SK-N-MC (cell line): ENCODE data around the gene GSTM2.

ENCODE experiments used
- EZH2 ChIP-seq: fragments of 200-600 bp; sonication (generic); IDR thresholded peaks from one replicate; pipeline ENCODE4 v1.6.1; 2017; ENCODE audit warnings: antibody characterized with exemption
- FOXP2 ChIP-seq: optimal IDR thresholded peaks from 2 replicates; pipeline ENCODE3; 2011; ENCODE audit warnings: mild to moderate bottlenecking, moderate library complexity; ENCODE audit not compliant: insufficient read depth; ENCODE audit errors: extremely low read length, control extremely low read depth
- POLR2AphosphoS5 ChIP-seq: IDR thresholded peaks from 2 replicates; pipeline ENCODE4 v1.6.1; 2012; ENCODE audit warnings: mild to moderate bottlenecking, low read depth, low read length, borderline replicate concordance

DNA sequence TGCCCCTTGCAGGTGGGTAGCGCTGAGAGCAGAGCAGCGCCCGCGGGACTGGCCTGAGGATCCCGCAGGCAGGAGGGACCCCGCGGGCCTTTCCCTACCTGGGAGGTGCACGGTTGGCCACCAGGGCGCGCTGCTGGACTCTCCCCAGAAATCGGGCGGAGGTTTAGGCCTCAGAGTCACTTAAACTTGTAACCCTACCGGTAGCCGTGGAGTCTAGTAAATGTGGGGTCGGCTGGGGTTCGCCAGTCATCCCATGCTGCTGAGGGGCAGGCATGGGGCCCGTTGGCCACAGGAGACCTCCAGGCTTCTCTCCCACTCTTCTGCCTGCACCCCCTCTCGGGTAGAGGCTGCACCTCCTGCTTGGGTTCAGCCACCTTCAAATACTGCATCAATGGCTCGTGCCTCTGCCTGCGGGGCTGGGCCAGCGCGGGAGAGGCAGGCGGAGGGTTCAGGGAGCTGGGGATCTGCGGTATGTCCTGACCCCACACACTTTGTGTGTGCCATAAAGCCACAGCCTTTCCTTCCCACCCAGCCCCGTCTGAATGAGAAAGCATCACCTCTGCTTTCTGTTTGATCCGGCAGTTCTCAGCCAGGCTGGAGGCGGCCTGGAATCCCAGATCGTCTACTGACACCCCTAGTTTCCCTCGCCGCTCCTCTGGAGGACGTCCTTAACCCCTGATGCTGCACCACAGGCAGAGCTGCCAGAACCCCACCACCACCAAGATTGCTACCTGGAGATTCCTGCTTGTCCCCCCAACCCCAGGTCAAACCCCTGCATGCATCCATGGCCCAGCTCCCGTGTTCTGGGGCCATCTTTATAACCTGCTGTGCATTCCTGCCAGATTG lies 24.2 kb upstream of the GSTM2 start:
- TF ChIP-seq EZH2, result no peak
- TF ChIP-seq POLR2AphosphoS5, result no peak
- no peak for TF ChIP-seq FOXP2
